PC-9 (cell line): Measurements from ENCODE around the gene ALKBH5. TPM values are rescaled to one million over a fixed set of nuclear protein-coding genes. Genes with fewer than 3 reads are reported as not detected.

Experiments used
- BruUV-seq: library from RNA; stranded (reverse); fragments of 400-500 nt; replicated peaks from 2 replicates; lab custom pipeline; 2021; lab: Mats Ljungman, UMichigan
- CTCF ChIA-PET: fragments of 300-600 bp; sonication (Branson Sonifier 250); formaldehyde crosslinking; loops from one replicate; lab custom pipeline; 2022; ENCODE audit warnings: antibody characterized with exemption; lab: Charles Lee
- POLR2A ChIA-PET: fragments of 300-600 bp; sonication (Branson Sonifier 250); formaldehyde crosslinking; loops from one replicate; lab custom pipeline; 2022; ENCODE audit warnings: antibody characterized with exemption; ENCODE audit not compliant: unreplicated experiment; lab: Charles Lee
- DNase-seq, 2 experiments: peaks; one replicate each; pipeline versions ENCODE4 v3.0.0 to v3.0.0-alpha.2; 2015 to 2022; ENCODE audit warnings: mixed read lengths in 1 of 2
- H2AFZ ChIP-seq: fragments of 200-600 bp; sonication (generic); 2 replicates; pipeline ENCODE4 v1.8.1; 2017; ENCODE audit warnings: antibody characterized with exemption
- H3F3A ChIP-seq: fragments of 200-600 bp; sonication (generic); 2 replicates; pipeline ENCODE4 v1.8.1; 2017; ENCODE audit warnings: antibody characterized with exemption, mild to moderate bottlenecking, low read depth; ENCODE audit not compliant: insufficient read depth
- H3K27ac ChIP-seq: fragments of 200-600 bp; sonication (generic); 2 replicates; pipeline ENCODE4 v1.6.1; 2016; ENCODE audit warnings: mixed run types
- H3K27me3 ChIP-seq: fragments of 200-600 bp; sonication (generic); 2 replicates; pipeline ENCODE4 v1.6.1; 2016; ENCODE audit warnings: low read depth, mixed run types; ENCODE audit not compliant: insufficient read depth
- H3K36me3 ChIP-seq: fragments of 200-600 bp; sonication (generic); 2 replicates; pipeline ENCODE4 v1.6.1; 2016; ENCODE audit warnings: low read depth, mixed run types
- H3K4me1 ChIP-seq: fragments of 200-600 bp; sonication (generic); replicated peaks from 2 replicates; pipeline ENCODE4 v1.6.1; 2016; ENCODE audit warnings: mixed run types; ENCODE audit not compliant: insufficient read depth
- H3K4me2 ChIP-seq: fragments of 200-600 bp; sonication (generic); 2 replicates; pipeline ENCODE4 v1.6.1; 2017; ENCODE audit warnings: mixed run types
- H3K4me3 ChIP-seq: fragments of 200-600 bp; sonication (generic); 2 replicates; pipeline ENCODE4 v1.6.1; 2016; ENCODE audit warnings: mixed run types
- H3K79me2 ChIP-seq: fragments of 200-600 bp; sonication (generic); 2 replicates; pipeline ENCODE4 v1.6.1; 2017; ENCODE audit warnings: low read depth, mixed run types
- H3K9me2 ChIP-seq: fragments of 200-600 bp; sonication (generic); 2 replicates; pipeline ENCODE4 v1.8.1; 2017; ENCODE audit warnings: mild to moderate bottlenecking; ENCODE audit not compliant: insufficient read depth
- H3K9me3 ChIP-seq: fragments of 200-600 bp; sonication (generic); 2 replicates; pipeline ENCODE4 v1.8.1; 2016; ENCODE audit warnings: low read depth; ENCODE audit not compliant: insufficient read depth
- H4K20me1 ChIP-seq: fragments of 200-600 bp; sonication (generic); 2 replicates; pipeline ENCODE4 v1.8.1; 2017; ENCODE audit not compliant: insufficient read depth
- CTCF ChIP-seq: fragments of 200-600 bp; sonication (generic); conservative IDR thresholded peaks from 2 replicates; pipeline ENCODE4 v1.6.1; 2017; ENCODE audit warnings: mixed run types, antibody characterized with exemption, mild to moderate bottlenecking, moderate library complexity
- EZH2 ChIP-seq: fragments of 200-600 bp; sonication (generic); IDR thresholded peaks from 2 replicates; pipeline ENCODE4 v1.8.0; 2017; ENCODE audit warnings: antibody characterized with exemption, low read depth
- intact Hi-C: fragments of 100-400 bp; cut with micrococcal nuclease; formaldehyde crosslinking; loops from one replicate; pipeline ENCODE4 v1.10.0; 2022; ENCODE audit not compliant: unreplicated experiment
- total RNA-seq: library from RNA; stranded (reverse); gene quantifications from 2 replicates; pipeline ENCODE4 v1.2.3, GENCODE V29; 2021

ALKBH5 gene
- total RNA-seq, 1 experiment from 2014 or later = 117 TPM

- no TSS peak for BruUV-seq
- Histone ChIP-seq H2AFZ (no peak overlapping the region), H3K36me3 (no peaks in the 10 kb centered on the region), H3K79me2 (peaks cover 11% of the 10 kb centered on the region), H3K27ac (no peak overlapping the region), H4K20me1 (0 out of 2 replicates have a peak, but pooled peaks cover 3% of the 10 kb centered on the region), H3K4me3 (no peak overlapping the region), H3K4me1 (peaks cover 20% of the 10 kb centered on the region), H3K9me2 (no peaks in the 10 kb centered on the region), H3F3A (peaks cover 3% of the 10 kb centered on the region; the same call in 1 of the 2 replicates), H3K9me3 (no peaks in the 10 kb centered on the region), H3K27me3 (no peaks in the 10 kb centered on the region), H3K4me2 (no peak overlapping the region)
- POLR2A ChIA-PET = no interaction called here
- TF ChIP-seq EZH2 = no peak
- TF ChIP-seq CTCF = no peak
- no peak for DNase-seq
- intact Hi-C loops = no loop called here
- CTCF ChIA-PET = no interaction called here
Measured at GRCh38 chr17:18231164-18231563, 47.5 kb downstream of the ALKBH5 start.

GRCh38 chr17:18233803-18234518, 50.3 kb downstream of the ALKBH5 start:
- Histone ChIP-seq H2AFZ (no peak overlapping the region), H3F3A (peaks cover 7% of the 10 kb centered on the region; the same call in 1 of the 2 replicates), H3K4me2 (no peak overlapping the region), H3K4me1 (peaks cover 17% of the 10 kb centered on the region), H3K9me3 (no peaks in the 10 kb centered on the region), H3K27me3 (no peaks in the 10 kb centered on the region), H3K79me2 (no peaks in the 10 kb centered on the region), H3K4me3 (no peak overlapping the region), H4K20me1 (0 out of 2 replicates have a peak, but pooled peaks cover 3% of the 10 kb centered on the region), H3K27ac (no peak overlapping the region), H3K36me3 (no peaks in the 10 kb centered on the region), H3K9me2 (no peaks in the 10 kb centered on the region)
- no peak for DNase-seq
- no TSS peak for BruUV-seq
- TF ChIP-seq EZH2 (no peak), CTCF (no peak)
- ChIA-PET POLR2A (no interaction called here), CTCF (no interaction called here)
- intact Hi-C loops = no loop called here

GRCh38 chr17:18234853-18235380, 51.3 kb downstream of the ALKBH5 start:
- intact Hi-C loops = no loop called here
- Histone ChIP-seq H3F3A (peaks cover 7% of the 10 kb centered on the region; the same call in 1 of the 2 replicates), H3K9me2 (no peaks in the 10 kb centered on the region), H3K4me2 (peak overlapping the region; percentile 46), H4K20me1 (0 out of 2 replicates have a peak, but pooled peaks cover 3% of the 10 kb centered on the region), H3K27ac (peak overlapping the region; percentile 46), H2AFZ (no peak overlapping the region), H3K9me3 (no peaks in the 10 kb centered on the region), H3K79me2 (no peaks in the 10 kb centered on the region), H3K4me3 (no peak overlapping the region), H3K36me3 (no peaks in the 10 kb centered on the region), H3K4me1 (peaks cover 17% of the 10 kb centered on the region), H3K27me3 (no peaks in the 10 kb centered on the region)
- POLR2A ChIA-PET = interaction anchor here (0.6 kb wide), 2 partner anchors 34 to 55 kb away, joined by 4 to 15 read pairs; no protein-coding TSS in a partner anchor
- TF ChIP-seq CTCF (no peak), EZH2 (no peak)
- BruUV-seq = no TSS peak
- CTCF ChIA-PET = no interaction called here
- no peak for DNase-seq
